Measurements from ENCODE around the gene CASP2.

Gene CASP2

DNA sequence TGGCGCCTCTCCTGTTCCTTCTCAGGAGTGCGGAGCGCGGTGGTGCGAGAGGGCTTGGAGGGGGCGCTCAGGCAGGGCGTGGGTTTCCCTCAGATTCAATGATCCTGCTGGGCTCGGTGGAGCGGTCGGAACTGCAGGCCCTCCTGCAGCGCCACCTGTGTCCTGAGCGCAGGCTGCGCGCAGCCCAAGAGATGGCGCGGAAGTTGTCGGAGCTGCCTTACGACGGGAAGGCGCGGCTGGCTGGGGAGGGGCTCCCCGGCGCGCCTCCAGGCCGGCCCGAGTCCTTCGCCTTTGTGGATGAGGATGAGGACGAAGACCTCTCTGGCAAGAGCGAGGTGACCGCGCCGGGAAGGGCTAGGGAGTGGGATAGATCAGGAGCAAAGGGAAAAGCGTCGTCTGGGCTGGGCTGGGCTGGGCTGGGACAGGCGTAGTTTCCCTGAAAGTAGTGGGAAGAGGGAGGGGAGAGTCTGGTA is 57.3 kb downstream of the CASP2 start:
- no peaks in the 10 kb centered on the region for H3K9me3 ChIP-seq (ENCODE audit: insufficient read depth, low read depth, low read length)
- peak overlapping the region; percentile 54; the same call in 1 of the 2 replicates for H3K9ac ChIP-seq (ENCODE audit: low read depth, low read length)
- H3K27me3 ChIP-seq (ENCODE audit: insufficient read depth, low read length) = peaks cover 33% of the 10 kb centered on the region
- no peak overlapping the region for H3K27ac ChIP-seq (ENCODE audit: low read length)
- peak overlapping the region; percentile 76 for H3K4me3 ChIP-seq (ENCODE audit: low read length)
- no peaks in the 10 kb centered on the region for H3K4me1 ChIP-seq (ENCODE audit: insufficient read depth, low read length)
- no peaks in the 10 kb centered on the region for H3K36me3 ChIP-seq (ENCODE audit: insufficient read depth, low read depth, low read length)

DNA sequence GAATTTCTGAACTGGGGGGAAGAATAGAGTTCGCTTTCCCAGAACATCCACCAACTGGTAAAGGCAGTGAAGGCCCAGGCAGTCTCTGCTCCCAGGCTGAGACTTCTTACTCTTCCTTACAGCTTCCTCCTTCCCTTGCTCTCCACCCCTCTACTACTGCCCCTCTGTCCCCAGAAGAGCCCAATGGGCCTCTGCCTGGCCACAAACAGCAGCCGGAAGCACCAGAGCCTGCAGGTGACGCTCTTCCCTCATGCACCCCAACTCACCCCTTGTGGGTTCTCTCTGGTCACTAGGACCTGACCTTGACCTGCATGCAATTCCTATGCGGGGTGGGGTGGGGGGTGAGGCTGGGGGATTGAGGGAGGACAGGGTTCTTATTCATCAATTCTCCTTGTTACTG is 57.9 kb downstream of the CASP2 start:
- Histone ChIP-seq H3K9me3 (ENCODE audit: insufficient read depth, low read depth, low read length) (no peaks in the 10 kb centered on the region), H3K27me3 (ENCODE audit: insufficient read depth, low read length) (peaks cover 33% of the 10 kb centered on the region), H3K36me3 (ENCODE audit: insufficient read depth, low read depth, low read length) (no peaks in the 10 kb centered on the region), H3K9ac (ENCODE audit: low read depth, low read length) (peak overlapping the region; percentile 54; the same call in 1 of the 2 replicates), H3K4me3 (ENCODE audit: low read length) (peak overlapping the region; percentile 76; the same call in 1 of the 2 replicates), H3K27ac (ENCODE audit: low read length) (no peak overlapping the region), H3K4me1 (ENCODE audit: insufficient read depth, low read length) (no peaks in the 10 kb centered on the region)

DNA sequence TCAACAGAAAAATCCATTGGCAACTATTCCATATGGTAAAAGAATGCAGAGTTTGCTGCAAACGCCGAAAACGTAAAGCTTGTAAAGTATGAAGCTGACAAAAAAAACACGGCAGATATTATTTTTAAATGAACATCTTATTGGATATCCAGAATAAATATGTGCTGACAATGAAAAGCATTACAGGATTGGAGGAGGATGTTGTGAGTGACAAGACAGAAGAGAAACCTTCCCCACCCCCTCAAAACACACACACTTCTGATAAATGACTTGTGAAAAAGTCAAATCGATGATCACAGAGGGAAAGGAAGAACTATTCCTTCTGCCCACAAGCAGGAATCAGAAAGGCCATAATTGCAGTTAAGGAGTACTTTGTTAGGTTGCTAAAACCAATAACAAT is 59.8 kb downstream of the CASP2 start:
- H3K9ac ChIP-seq (ENCODE audit: low read depth, low read length) = no peak overlapping the region
- no peaks in the 10 kb centered on the region for H3K9me3 ChIP-seq (ENCODE audit: insufficient read depth, low read depth, low read length)
- H3K27ac ChIP-seq (ENCODE audit: low read length) = no peak overlapping the region
- peaks cover 33% of the 10 kb centered on the region for H3K27me3 ChIP-seq (ENCODE audit: insufficient read depth, low read length)
- H3K4me1 ChIP-seq (ENCODE audit: insufficient read depth, low read length) = peaks cover 1% of the 10 kb centered on the region; the same call in 1 of the 2 replicates
- no peak overlapping the region for H3K4me3 ChIP-seq (ENCODE audit: low read length)
- H3K36me3 ChIP-seq (ENCODE audit: insufficient read depth, low read depth, low read length) = no peaks in the 10 kb centered on the region

DNA sequence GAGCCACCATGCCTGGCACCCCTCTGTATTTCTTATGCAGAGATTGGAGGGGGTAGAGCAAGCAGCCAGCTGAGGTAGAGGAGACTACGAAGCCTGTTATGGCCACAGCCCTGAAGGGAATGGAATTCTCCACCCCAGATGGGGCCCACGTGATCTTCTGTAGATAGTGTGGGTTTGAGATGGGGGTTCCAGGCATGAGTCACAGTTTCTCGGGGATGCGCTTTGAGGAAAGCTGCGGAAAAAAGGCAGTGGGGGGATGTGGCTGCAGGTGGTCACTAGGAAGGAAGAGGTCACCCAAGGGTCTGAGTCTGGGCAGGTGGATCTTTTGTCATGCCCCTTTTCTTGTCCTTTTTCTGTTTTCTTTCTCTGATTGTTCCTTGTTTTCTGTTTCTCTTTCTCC is 62.9 kb downstream of the CASP2 start:
- Histone ChIP-seq H3K9me3 (ENCODE audit: insufficient read depth, low read depth, low read length) (no peaks in the 10 kb centered on the region), H3K27ac (ENCODE audit: low read length) (no peak overlapping the region), H3K4me3 (ENCODE audit: low read length) (no peak overlapping the region), H3K36me3 (ENCODE audit: insufficient read depth, low read depth, low read length) (peaks cover 7% of the 10 kb centered on the region; the same call in 1 of the 2 replicates), H3K9ac (ENCODE audit: low read depth, low read length) (no peak overlapping the region), H3K27me3 (ENCODE audit: insufficient read depth, low read length) (peaks cover 15% of the 10 kb centered on the region), H3K4me1 (ENCODE audit: insufficient read depth, low read length) (peaks cover 2% of the 10 kb centered on the region; the same call in 1 of the 2 replicates)

DNA sequence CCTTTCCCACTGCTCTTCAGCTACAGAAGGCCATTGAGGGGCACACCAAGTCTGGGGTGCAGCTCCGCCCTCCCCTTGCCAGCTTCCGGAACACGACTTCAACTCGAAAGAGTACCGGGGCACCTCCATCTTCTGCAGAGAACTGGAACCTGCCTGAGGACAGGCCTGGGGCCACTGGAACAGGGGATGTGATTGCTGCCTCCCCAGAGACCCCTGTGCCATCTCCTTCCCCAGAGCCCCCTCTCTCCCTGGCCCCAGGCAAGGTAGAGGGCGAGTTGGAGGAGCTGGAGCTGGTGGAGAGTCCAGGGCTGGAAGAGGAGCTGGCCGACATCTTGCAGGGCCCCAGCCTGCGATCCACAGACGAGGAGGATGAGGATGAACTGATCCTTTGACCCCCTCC is 63.4 kb downstream of the CASP2 start:
- no peaks in the 10 kb centered on the region for H3K9me3 ChIP-seq (ENCODE audit: insufficient read depth, low read depth, low read length)
- peaks cover 10% of the 10 kb centered on the region for H3K27me3 ChIP-seq (ENCODE audit: insufficient read depth, low read length)
- H3K27ac ChIP-seq (ENCODE audit: low read length) = no peak overlapping the region
- H3K4me1 ChIP-seq (ENCODE audit: insufficient read depth, low read length) = peaks cover 2% of the 10 kb centered on the region; the same call in 1 of the 2 replicates
- peaks cover 12% of the 10 kb centered on the region for H3K36me3 ChIP-seq (ENCODE audit: insufficient read depth, low read depth, low read length)
- H3K4me3 ChIP-seq (ENCODE audit: low read length) = no peak overlapping the region
- H3K9ac ChIP-seq (ENCODE audit: low read depth, low read length) = no peak overlapping the region

DNA sequence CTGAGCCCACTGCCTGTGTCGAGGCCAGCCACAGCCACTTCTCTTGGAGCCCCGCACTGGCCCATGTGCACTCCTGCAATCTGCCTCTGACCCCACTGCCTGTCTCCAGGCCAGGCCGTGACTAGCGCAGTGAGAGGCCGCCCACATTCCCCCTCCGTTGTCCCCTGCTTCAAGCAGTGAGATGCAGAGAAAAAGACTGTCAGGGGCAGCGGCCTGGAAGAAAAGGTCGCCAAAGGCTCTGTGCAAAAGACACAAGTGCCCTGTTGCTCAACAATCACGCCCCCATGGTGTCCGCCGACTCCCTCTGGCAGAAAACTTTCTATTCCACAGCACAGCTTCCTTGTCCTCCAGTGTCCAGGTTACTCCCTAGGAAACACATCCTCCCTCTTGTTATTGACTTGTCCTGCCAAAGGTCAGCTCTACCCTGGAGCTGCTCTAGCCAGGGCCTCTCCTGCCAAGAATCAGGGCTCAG is 64.4 kb downstream of the CASP2 start:
- Histone ChIP-seq H3K4me1 (ENCODE audit: insufficient read depth, low read length) (peaks cover 2% of the 10 kb centered on the region; the same call in 1 of the 2 replicates), H3K27ac (ENCODE audit: low read length) (no peak overlapping the region), H3K9ac (ENCODE audit: low read depth, low read length) (no peak overlapping the region), H3K4me3 (ENCODE audit: low read length) (no peak overlapping the region), H3K9me3 (ENCODE audit: insufficient read depth, low read depth, low read length) (no peaks in the 10 kb centered on the region), H3K36me3 (ENCODE audit: insufficient read depth, low read depth, low read length) (peaks cover 20% of the 10 kb centered on the region), H3K27me3 (ENCODE audit: insufficient read depth, low read length) (peaks cover 4% of the 10 kb centered on the region; the same call in 1 of the 2 replicates)

DNA sequence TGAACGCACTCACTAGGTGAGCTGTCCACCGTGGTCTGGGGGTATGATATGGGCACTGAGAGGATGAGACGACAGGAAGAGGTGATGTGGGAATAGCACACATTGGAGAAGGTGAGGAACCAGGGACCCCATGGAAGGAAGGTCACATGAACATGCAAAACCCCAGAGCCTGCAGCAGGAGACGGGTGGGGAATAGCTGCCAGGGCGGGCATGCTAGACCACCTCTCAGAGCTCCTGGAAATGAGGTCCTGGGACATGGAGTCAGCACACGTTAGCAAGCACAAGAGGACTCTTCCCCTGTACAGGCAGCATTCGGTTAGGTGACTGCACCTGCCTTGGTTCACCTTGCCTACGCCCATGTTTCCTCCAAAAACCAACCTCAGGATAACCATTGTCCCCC is 66.2 kb downstream of the CASP2 start:
- H3K4me1 ChIP-seq (ENCODE audit: insufficient read depth, low read length) = peaks cover 2% of the 10 kb centered on the region; the same call in 1 of the 2 replicates
- peaks cover 38% of the 10 kb centered on the region for H3K36me3 ChIP-seq (ENCODE audit: insufficient read depth, low read depth, low read length)
- no peaks in the 10 kb centered on the region for H3K9me3 ChIP-seq (ENCODE audit: insufficient read depth, low read depth, low read length)
- peaks cover 4% of the 10 kb centered on the region; the same call in 1 of the 2 replicates for H3K27me3 ChIP-seq (ENCODE audit: insufficient read depth, low read length)
- no peak overlapping the region for H3K9ac ChIP-seq (ENCODE audit: low read depth, low read length)
- no peak overlapping the region for H3K27ac ChIP-seq (ENCODE audit: low read length)
- no peak overlapping the region for H3K4me3 ChIP-seq (ENCODE audit: low read length)

DNA sequence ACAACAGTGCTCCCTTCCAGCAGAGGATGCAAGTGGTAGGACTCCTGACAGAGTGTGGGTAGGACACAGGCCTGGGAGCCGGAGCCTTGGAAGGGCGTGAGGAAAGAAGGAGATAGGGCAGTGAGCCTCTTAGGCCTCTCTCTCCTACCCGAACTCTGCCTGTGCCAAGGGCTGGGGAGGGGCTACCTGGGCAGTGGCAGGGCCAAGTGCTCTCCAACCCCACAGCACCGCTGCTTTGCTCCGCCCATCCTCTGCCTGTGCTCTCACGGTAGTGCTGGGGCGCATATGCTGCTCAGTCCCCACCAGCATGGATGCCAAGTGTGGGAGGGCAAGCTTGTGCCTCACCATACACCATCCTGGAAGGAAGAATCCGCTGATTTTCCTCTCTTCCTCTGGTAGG is 66.8 kb downstream of the CASP2 start:
- H3K36me3 ChIP-seq (ENCODE audit: insufficient read depth, low read depth, low read length) = peaks cover 44% of the 10 kb centered on the region
- no peak overlapping the region for H3K9ac ChIP-seq (ENCODE audit: low read depth, low read length)
- H3K4me1 ChIP-seq (ENCODE audit: insufficient read depth, low read length) = peaks cover 2% of the 10 kb centered on the region; the same call in 1 of the 2 replicates
- no peak overlapping the region for H3K27ac ChIP-seq (ENCODE audit: low read length)
- H3K4me3 ChIP-seq (ENCODE audit: low read length) = no peak overlapping the region
- no peaks in the 10 kb centered on the region for H3K9me3 ChIP-seq (ENCODE audit: insufficient read depth, low read depth, low read length)
- no peaks in the 10 kb centered on the region for H3K27me3 ChIP-seq (ENCODE audit: insufficient read depth, low read length)

DNA sequence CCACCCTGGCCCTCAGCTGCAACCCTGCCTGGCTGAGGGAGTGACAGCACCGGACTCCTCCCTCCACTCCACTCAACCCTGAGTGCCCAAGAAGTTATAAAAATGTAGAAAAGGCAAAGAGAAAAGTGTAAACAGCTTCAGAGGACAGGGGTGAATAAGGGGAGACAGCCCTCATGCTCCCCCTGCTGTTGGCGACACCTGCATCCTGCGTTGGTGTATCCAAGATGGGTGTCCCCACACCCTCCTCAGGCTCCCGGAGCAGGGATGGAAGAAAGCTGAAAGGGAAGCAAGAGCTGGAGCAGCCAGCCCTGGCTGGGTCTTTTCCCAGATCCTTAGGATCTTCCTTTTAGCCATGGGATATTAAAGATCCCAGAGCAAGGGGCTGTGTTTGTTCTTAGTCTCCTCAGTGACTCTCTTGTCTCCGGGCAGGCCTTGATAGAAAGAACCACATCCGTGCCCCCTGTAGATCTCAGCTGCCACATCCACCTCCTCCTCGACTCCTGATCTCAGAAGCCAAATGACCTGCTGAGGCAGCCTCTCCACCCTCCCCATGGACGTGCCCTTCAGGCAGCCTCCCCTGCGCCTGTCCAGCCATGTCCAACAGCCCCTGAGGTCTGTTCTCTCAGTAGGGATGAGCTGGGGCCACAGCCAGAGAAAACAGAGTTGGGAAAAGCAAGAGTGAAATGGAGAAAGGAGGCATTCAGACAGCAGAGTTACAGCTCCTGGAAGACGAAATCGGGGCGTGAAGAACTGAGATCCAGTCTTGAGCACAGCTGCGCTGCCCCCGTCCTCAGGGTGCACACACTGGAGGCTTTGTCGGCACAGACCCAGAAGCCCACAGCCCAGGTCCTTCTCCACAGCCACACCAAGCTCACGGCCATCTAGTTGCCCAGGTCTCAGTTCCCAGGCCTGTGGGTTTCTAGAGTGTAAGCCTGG is 67.6 kb downstream of the CASP2 start:
- peaks cover 2% of the 10 kb centered on the region; the same call in 1 of the 2 replicates for H3K4me1 ChIP-seq (ENCODE audit: insufficient read depth, low read length)
- peaks cover 44% of the 10 kb centered on the region for H3K36me3 ChIP-seq (ENCODE audit: insufficient read depth, low read depth, low read length)
- H3K27me3 ChIP-seq (ENCODE audit: insufficient read depth, low read length) = peaks cover 4% of the 10 kb centered on the region
- no peak overlapping the region for H3K9ac ChIP-seq (ENCODE audit: low read depth, low read length)
- no peak overlapping the region for H3K27ac ChIP-seq (ENCODE audit: low read length)
- H3K9me3 ChIP-seq (ENCODE audit: insufficient read depth, low read depth, low read length) = no peaks in the 10 kb centered on the region
- no peak overlapping the region for H3K4me3 ChIP-seq (ENCODE audit: low read length)

DNA sequence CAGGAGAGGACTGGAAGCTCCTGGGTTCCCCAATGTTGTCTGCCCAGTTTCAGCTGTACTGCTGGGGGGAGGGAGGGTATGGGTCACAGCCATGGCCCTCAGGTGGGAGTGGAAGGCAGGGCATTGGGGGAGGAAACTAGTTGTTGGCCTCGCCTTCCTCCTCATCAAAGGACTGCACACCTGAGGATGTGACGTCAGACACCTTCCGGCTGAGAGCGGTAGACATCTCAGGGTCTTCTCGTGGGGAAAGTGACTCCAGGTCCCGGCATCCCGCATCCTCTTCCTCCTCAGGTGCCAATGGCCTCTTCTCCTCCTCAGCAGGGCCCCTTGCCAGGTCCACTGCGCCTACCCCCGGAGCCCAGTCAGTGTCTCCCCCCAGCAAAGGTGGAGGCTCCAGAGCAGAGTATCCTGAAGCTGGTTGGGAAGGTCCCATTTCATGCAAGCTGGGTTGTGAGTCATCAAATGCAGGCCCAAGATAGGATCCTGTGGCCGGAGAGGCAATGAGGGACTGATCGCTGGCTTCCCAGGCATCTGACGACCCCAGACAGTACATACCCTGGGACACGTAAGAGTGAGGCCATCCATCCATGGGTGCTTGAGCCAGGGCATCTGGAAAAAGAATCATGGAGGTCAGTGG is 68.4 kb downstream of the CASP2 start:
- H3K9ac ChIP-seq (ENCODE audit: low read depth, low read length) = no peak overlapping the region
- no peak overlapping the region for H3K27ac ChIP-seq (ENCODE audit: low read length)
- no peak overlapping the region for H3K4me3 ChIP-seq (ENCODE audit: low read length)
- no peaks in the 10 kb centered on the region for H3K9me3 ChIP-seq (ENCODE audit: insufficient read depth, low read depth, low read length)
- peaks cover 8% of the 10 kb centered on the region for H3K27me3 ChIP-seq (ENCODE audit: insufficient read depth, low read length)
- peaks cover 5% of the 10 kb centered on the region; the same call in 1 of the 2 replicates for H3K4me1 ChIP-seq (ENCODE audit: insufficient read depth, low read length)
- H3K36me3 ChIP-seq (ENCODE audit: insufficient read depth, low read depth, low read length) = peaks cover 44% of the 10 kb centered on the region

Measured in iPS-20b (cell line).